Osteoblast (primary cell): ENCODE results near the gene NCKAP5. TPM values are rescaled to one million over a fixed set of nuclear protein-coding genes. Genes with fewer than 3 reads are reported as not detected.

Experiments used
- DNase-seq: peaks from one replicate; pipeline ENCODE4 v3.0.0; 2011; ENCODE audit warnings: low spot score, mixed read lengths; ENCODE audit not compliant: insufficient read length; ENCODE audit errors: missing footprints
- H2AFZ ChIP-seq: 2 replicates; pipeline ENCODE4 v1.6.0; 2011; ENCODE audit warnings: mild to moderate bottlenecking, low read length
- H3K27ac ChIP-seq: 2 replicates; pipeline ENCODE4 v1.5.1; 2011; ENCODE audit warnings: mild to moderate bottlenecking, low read depth, low read length, moderate library complexity
- H3K27me3 ChIP-seq: 2 replicates; pipeline ENCODE4 v1.6.0; 2012; ENCODE audit warnings: mild to moderate bottlenecking, control low read depth, inconsistent platforms, low read length, moderate library complexity; ENCODE audit not compliant: insufficient read depth
- H3K36me3 ChIP-seq: 2 replicates; pipeline ENCODE4 v1.5.1; 2011; ENCODE audit warnings: mild to moderate bottlenecking, low read length, control low read depth, moderate library complexity; ENCODE audit not compliant: insufficient read depth
- H3K4me1 ChIP-seq: 2 replicates; pipeline ENCODE4 v1.5.1; 2011; ENCODE audit warnings: mild to moderate bottlenecking, low read length, control low read depth, moderate library complexity; ENCODE audit not compliant: insufficient read depth
- H3K4me2 ChIP-seq: 2 replicates; pipeline ENCODE4 v1.6.0; 2011; ENCODE audit warnings: mild to moderate bottlenecking, low read length; ENCODE audit not compliant: insufficient read depth
- H3K4me3 ChIP-seq: fragments of 200-600 bp; sonication (generic); 3 replicates; pipeline ENCODE4 v1.5.1; 2012; ENCODE audit warnings: mild to moderate bottlenecking, low read length, inconsistent platforms; ENCODE audit not compliant: insufficient read depth
- H3K79me2 ChIP-seq: 2 replicates; pipeline ENCODE4 v1.6.0; 2012; ENCODE audit warnings: mild to moderate bottlenecking, low read length, control low read depth, inconsistent platforms; ENCODE audit not compliant: insufficient read depth
- H3K9me3 ChIP-seq: 2 replicates; pipeline ENCODE4 v1.5.1; 2011; ENCODE audit warnings: low read depth, low read length, control low read depth
- H4K20me1 ChIP-seq: 2 replicates; pipeline ENCODE4 v1.6.0; 2012; ENCODE audit warnings: mild to moderate bottlenecking, low read length, control low read depth; ENCODE audit not compliant: insufficient read depth
- CTCF ChIP-seq: IDR thresholded peaks from 2 replicates; pipeline ENCODE4 v1.5.1; 2011; ENCODE audit warnings: mild to moderate bottlenecking, low read depth, low read length, moderate library complexity; ENCODE audit errors: extremely low read depth
- total RNA-seq: library from RNA; depleted of rRNA; stranded (reverse); fragments of >200 nt; gene quantifications from 2 replicates; pipeline ENCODE4 v1.2.3, GENCODE V29; 2012

The NCKAP5 gene
- total RNA-seq, 1 donor: 1.8 TPM

- no peak for TF ChIP-seq CTCF
- Histone ChIP-seq H3K27me3 (peaks cover 7% of the 10 kb centered on the region), H3K4me1 (peaks cover 15% of the 10 kb centered on the region), H3K4me2 (peak overlapping the region; percentile 90), H3K79me2 (no peaks in the 10 kb centered on the region), H3K9me3 (no peaks in the 10 kb centered on the region), H3K4me3 (peak overlapping the region; percentile 71), H2AFZ (peak overlapping the region; percentile 66), H4K20me1 (no peaks in the 10 kb centered on the region), H3K27ac (no peak overlapping the region), H3K36me3 (no peaks in the 10 kb centered on the region)
- DNase-seq: no peak
Observed at GRCh38 chr2:132668987-132669907, 899.0 kb downstream of the NCKAP5 start.

DNA sequence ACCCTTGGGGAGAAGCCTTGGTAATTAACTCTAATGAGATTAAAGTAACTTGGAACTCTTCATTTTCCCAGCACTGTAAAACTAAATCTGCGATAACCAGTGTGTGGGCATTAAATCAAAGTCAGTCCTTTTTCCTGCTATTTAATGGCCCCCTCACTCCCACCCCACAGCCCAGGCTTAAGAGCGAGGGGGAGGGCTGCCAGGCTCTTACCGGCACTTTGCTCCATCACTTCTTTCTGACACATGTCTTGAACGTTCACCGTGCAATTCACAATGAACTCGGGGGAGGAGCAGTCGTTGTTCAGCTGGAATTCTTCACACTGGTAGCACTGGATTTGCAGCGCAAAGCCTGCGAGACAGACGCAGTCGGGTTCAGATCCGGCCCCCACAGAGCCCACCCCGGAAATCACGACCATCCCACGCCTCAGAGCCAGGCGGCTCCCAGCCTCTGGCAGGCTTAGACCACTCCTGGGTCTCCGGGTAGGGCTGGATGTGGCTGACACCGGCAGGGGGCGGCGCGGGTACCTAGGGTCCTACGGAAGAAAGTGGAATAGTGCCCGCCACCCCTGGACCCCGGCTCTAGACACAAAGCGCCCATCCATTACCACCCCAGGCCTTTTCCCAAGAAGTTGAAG is 900.0 kb downstream of the NCKAP5 start:
- Histone ChIP-seq H3K27ac (no peak overlapping the region), H3K9me3 (no peaks in the 10 kb centered on the region), H3K4me2 (peak overlapping the region; percentile 90), H3K36me3 (no peaks in the 10 kb centered on the region), H2AFZ (no peak overlapping the region), H3K27me3 (peaks cover 7% of the 10 kb centered on the region), H3K4me3 (peak overlapping the region; percentile 71), H3K79me2 (no peaks in the 10 kb centered on the region), H3K4me1 (peaks cover 15% of the 10 kb centered on the region), H4K20me1 (no peaks in the 10 kb centered on the region)
- no peak for DNase-seq
- TF ChIP-seq CTCF: no peak

GRCh38 chr2:132667706-132668105 is 900.6 kb downstream of the NCKAP5 start:
- Histone ChIP-seq H3K4me2 (no peak overlapping the region), H3K79me2 (no peaks in the 10 kb centered on the region), H3K27me3 (peaks cover 7% of the 10 kb centered on the region), H3K9me3 (no peaks in the 10 kb centered on the region), H3K4me3 (no peak overlapping the region), H3K36me3 (no peaks in the 10 kb centered on the region), H3K27ac (no peak overlapping the region), H2AFZ (no peak overlapping the region), H3K4me1 (peaks cover 15% of the 10 kb centered on the region), H4K20me1 (no peaks in the 10 kb centered on the region)
- TF ChIP-seq CTCF: no peak
- DNase-seq: no peak
